ENCODE data around the gene DBP.
"Not testable (repeated sequence)": the region's sequence is repeated elsewhere in the genome, so short reads cannot be mapped to it uniquely, and the experiment has no call there.

Gene DBP

DNA sequence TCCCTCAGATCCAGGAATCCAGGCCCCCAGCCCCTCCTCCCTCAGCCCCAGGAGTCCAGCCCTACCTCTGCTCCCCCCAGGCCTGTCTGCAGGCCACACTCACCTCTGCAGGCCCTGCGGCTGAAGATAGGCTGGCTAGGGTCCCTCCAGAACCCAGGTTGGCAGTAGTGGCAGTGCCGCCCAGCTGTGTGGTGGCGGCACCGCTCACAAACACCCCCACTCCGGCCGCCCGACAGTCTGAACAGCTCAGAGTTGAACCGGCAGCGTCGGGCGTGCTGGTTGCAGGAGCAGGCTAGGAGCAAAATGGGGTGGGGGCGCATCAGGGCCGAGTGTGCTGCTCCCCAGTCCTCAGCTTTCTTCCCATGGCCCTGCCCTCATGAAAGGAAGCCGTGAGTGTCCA lies 27.3 kb upstream of the DBP start:
- DNase-seq = no peak

DNA sequence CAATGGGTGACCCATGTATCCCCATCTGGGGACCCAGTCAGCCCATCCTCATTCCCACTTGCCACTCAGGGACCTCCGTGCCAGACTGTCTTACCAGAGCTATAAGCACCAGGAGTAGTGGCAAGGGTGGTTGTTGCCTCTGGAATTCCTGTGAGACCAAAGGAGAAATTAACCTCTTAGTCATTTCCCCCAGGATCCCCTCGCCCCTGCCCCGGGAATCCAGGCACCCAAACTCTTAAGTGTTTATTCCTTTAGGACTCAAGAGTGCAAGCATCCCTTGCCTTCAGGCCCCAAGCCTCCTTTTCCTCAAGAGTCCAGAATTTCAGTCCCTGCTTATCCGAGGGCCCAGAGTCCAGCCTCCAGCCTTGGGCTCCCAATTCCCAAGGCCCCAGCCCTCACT lies 26.5 kb upstream of the DBP start:
- DNase-seq = no peak

DNA sequence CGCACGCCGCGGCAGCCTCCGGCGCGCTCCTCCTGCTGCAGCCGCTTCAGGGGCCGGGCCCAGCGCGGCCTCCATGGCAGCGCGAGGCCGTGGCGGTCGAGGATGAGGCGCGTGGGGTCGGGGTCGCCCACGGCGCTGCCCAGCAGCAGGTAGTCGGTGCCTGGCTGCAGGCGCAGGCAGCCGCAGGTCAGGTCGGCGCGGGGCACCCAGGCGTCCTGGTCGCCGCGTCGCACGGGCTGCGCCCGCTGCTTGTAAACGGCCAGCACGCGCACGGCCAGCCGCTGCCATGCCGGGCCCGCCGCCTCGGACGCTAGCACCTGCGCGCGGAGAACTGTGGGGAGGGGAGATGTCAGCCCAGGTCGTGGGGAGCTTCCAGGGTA lies 24.5 kb upstream of the DBP start:
- no peak for DNase-seq

DNA sequence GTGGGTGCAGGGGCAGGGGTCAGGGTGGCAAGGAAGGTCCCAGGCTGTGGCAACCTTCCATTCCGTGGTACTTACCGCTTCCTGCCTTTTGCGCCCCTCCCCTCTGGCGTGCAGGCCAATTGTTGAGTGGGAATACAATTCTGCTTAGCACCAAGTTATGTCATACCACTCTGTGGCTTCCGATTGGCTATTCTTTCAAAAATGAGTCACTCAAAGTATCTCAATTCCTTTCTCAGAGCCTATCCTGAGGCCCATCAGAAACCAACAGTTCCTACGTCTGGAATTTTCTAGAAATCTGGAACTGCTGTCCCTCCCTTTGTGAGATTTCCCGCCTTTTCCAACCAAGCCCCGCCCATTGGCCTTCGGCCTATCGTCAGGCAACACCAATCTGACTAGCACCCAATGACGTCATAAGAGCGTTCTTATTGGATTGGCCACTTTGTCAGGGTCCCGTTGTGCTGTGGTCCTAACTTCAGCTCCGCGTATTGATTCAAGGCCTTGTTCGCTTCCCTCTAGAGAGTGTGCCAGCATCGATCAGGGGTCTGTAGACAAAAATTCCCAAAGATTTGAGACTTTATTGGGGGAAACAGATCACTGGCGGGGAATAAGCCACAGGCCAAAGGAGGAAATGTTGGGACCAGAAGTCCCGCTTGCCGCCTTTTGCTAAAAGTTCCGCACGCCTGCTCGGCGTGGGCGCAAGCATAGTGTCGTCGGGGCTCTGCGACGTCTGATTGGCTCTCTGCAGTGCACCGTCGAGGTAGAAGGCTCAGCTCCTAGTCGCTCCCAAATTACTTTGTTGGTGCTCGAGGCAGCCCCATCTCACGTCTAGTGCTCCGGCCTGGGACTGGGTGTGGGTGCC lies 23.9 kb upstream of the DBP start:
- DNase-seq = peak; percentile 79

DNA sequence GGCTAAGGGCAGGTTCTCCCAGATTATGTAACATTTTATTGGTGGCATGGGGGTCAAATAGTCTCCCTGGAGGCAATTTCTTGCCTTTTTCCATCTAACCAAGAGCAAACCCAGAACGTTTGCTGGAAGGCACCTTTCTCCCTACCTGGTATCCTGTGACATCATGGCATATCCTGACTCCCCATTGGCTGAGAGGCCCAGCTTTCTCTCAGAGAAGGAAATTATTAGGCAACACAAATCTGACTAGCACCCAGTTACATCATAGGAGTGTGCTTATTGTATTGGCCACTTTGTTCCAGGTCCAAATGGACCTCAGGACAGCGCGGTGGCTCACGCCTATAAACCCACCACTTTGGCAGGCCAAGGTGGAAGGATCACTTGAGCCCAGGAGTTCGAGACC lies 22.6 kb upstream of the DBP start:
- peak; percentile 53 for DNase-seq

DNA sequence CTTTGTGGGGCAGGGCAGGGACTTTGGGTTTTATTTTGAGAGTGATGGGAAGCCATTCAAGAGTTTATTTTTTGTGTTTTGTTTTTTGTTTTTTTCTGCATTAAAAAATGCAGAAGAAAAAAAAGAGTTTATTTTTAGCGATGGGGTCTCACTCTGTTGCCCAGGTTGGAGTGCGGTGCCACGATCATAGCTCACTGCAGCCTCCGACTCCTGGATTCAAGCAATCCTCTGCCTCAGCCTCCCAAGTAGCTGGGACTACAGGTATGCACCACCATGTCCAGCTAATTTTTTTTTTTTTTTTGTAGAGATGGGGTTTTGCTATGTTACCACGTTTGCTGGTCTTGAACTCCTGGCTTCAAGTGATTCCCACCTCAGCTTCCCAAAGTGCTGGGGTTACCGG lies 21.3 kb upstream of the DBP start:
- DNase-seq = no peak

DNA sequence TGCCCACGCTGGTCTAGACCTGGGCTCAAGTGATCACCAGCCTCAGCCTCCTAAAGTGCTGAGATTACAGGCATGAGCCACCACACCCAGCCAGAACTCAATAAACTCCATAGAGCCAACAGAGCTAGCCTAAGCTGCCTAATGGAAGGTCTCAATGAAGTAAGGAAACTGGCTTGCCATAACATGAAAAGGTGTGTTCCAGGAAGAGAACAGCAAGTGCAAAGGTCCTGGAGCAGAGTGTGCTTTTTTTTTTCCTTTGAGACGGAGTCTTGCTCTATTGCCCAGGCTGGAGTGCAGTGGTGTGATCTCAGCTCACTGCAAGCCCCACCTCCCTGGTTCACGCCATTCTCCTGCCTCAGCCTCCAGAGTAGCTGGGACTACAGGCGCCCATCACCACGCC lies 20.6 kb upstream of the DBP start:
- not testable (repeated sequence) for DNase-seq

DNA sequence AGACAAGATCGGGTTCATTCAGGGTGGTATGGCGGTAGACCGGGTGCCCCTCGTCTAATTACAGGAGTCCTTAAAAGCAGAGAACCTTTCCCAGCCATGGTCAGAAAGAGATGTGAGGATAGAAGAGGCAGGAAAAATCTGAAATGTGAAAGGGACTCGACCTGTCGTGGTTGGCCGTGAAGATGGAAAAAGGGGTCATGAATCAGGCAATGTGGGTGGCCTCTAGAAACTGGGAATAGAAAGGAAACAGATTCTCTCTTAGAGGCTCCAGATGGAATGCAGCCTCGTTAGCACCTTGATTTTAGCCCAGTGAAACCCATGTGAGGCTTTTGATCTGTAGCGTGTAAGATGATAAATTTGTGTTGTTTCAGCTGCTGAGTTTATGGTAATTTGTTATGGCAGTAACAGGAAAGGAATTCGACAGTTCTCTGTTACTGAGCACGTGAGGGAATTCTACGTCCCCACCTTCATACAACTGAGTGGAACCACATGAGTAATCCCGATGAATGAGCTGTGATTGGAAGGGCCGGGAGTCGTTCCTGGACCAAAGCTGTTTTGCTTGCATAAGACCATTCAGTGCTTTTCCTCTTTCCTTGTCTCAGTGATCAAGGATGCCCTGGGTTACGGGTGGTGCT lies 19.8 kb upstream of the DBP start:
- peak; percentile 64 for DNase-seq

DNA sequence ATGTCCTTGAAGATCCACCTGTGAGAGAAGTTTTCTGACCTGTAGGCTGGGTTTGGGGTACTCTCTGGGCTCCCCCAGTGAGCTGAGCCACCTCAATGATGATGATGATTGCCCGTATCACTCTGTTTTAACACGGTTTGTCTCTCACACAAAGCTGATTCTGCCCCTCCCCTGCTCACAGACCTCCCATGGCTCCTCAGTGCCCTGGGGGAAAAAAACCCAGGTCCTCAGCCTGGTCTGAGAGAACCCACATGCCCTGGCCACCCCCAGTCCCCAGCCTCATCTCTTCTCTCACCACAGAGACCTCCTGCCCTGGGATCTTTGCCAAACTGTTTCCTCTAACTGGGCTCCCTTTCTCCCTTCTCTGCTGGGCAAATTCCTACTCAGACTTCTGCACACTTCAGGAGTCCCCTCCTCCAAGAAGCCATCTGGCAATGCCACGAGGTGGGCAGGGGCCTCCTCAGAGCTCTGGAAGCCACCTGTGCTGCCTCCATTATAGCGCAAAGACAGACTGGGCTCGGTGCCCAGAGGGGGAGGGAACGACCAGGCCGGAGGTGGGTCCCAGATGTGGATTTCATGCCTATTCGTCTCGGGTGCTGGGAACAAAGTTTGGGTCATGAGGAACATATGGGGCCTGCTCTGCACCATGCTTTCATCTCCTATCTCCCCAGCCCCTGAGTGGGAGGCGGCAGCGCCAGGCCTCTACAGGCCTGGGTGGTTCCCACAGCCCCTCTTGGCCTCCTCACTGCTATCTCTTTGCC lies 17.3 kb upstream of the DBP start:
- no peak for DNase-seq

DNA sequence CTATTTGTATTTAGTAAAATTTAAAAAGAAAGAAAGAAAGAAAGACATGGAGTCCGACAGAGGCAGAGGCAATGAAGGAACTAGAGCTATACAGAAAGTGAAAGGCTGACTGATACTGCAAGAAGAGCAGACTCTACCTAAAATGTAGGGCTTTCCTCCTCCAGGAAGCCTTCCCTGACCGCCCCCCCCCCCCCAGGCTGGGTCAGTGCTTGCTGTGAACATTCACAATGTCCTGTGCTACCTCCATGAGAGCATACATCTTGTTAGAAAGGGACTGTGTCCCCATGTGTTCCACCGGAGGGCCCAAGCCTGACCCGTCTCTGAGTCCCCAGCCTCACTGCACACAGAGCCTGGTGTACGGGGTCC lies 14.5 kb upstream of the DBP start:
- no peak for DNase-seq

DNA sequence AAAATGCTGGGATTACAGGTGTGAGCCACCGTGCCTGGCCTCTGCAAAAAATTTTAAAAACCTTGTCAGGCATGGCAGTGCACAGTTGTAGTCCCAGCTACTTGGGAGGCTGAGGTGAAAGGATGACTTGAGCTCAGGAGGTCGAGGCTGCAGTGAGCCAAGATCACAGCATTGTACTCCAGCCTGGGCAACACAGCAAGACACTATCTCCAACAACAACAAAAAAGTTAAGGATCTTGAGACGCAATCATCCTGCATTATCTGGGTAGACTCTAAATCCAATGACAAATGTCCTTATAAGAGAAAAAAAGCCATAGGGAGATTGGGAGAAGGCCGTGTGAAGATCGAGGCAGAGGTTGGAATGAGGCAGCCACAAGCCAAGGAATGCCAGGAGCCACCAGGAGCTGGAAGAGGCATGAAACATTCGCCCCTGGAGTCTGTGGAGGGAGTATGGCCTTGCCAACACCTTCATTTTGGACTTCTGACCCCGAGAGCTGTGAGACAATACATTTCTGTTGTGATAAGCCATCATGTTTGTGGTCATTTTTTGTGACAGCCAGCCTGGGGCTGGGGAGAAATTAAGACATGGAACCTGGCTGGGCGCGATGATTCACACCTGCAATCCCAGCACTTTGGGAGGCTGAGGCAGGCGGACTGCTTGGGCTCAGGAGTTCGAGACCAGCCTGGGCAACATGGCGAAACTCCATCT lies 13.9 kb upstream of the DBP start:
- no peak for DNase-seq

DNA sequence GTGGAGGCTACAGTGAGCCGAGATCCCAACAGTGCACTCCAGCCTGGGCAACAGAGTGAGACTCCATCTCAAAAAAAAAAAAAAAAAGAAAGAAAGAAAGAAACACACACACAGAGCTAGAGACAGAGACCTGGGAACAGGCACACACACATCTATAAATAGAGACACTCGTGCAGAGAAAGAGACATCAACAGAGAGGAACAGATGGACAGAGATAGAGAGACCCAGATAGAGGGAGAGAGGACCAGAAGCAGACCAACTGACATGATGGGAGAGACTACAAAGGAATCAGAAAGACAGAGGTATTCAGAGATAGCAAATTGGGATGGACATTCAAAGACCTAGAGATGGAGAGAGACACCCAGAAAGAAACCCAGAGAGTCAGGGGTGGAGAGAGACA lies 11.0 kb upstream of the DBP start:
- no peak for DNase-seq

DNA sequence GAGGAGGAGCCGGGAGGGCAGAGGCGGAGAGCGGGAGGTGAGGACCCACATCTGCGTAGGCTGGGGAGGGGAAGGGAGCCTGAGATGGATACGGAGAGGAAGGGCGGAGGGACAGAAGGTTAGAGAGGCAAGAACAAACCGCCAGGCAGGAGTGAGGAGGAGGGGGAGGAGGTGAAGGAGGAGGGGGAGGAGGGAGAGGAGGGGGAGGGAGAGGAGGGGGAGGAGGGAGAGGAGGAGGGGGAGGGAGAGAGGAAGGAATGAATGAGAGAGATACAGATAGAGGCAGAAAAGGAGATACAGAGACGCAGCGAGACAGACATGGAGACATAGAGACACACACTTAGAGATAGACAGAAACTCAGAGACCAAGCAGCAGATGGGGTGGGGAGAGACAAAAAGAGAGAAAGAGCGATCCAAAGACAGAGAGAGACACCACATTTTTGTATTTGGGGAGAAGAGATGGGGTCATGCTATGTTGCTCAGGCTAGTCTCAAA lies 9.6 kb upstream of the DBP start:
- no peak for DNase-seq

DNA sequence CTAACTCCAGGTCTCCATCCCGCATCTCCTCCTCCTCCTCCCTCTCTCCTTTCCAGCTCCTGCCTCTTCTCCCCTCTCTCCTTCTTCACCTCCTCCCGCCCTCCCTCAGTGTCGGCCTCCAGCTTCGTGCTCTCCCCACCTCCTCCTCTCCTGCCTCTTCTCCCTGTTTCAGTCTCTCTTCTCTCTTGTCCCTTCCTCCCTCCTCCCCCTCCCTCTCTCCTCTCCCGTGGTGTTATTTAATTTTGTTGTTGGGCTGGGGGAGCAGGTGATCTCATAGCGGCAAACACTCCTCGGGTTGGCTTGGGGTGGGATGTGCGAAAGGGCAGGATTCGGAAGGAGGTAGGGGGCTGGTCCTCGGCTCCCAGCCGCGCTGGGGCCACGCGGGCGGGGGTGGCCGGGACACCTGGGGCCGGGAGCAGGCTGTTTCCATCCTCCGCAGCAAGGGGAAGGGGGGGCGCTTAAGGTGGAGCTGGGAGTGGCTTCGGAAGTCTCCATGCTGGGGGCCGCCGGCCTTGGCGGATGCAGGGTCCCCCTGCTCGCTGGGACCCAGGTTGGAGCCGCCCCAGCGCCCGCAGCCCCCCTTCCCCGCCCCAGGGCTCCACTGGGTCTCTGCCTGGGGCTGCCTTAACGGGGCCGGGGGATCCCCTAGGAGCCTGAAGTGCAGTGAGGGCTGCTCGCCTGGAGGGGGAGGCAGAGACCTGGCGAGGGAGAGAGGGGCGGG lies 9.0 kb upstream of the DBP start, which contains the start of gene CA11:
Gene CA11, minus strand, starts transcription at position 187 of the 721 bp plus-strand sequence. CDS start 555 bp downstream, outside the sequence.
- DNase-seq = peak; percentile 80

DNA sequence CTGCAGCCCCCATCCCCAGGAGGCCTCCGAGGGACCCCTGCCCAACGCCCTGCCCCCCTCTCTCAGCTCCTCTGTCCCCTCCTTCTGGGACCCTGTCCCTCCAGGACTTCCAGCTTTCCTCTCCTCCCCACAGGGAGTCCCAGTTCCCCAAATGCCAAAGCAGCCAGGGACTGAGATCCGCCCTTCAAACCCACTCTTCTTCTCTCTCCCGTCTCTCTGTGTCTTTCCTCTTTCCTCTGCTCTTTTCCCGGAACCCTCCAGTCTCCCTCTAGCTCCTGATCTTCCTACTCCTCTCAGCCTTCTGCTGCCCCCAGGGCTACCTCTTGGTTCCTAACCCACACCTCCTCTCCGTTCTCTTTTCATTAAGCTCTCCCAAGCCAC lies 8.4 kb upstream of the DBP start:
- DNase-seq = no peak

DNA sequence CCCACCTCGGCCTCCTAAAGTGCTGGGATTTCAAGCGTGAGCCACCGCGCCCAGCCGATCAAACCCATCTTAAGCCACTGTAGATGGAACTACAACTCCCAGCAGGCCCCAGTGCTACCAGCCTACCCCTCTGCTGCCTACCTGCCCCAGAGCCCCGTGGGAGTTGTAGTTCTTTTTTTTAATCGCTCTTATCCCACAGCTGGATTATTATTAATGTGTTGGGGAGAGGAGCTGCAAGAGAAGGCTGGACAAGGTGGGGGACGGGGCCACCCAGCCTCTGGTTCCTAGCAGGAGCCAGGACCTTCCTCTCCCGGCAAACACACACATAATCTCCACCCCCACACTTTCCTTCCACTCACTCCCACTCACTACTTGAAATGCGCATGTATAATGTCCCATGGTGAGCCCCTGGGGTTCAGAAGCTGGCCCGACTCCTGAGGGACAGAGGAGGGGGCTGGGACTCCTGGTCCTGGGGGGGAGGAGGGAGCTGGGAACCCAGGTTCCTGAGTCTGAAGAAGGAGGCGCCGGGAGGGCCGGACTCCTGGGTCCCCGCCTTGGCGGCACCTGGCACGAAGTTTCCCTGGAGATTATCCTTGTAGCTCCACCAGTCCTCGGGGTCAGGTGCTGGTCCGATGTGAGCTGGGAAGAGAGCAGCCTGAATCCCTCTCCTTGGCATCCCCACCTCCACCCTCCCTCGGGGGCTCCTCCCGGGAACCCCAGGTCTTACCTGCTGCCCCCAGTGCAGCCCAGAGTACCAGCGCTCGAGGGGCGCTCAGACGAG lies 7.8 kb upstream of the DBP start:
- peak; percentile 74 for DNase-seq

DNA sequence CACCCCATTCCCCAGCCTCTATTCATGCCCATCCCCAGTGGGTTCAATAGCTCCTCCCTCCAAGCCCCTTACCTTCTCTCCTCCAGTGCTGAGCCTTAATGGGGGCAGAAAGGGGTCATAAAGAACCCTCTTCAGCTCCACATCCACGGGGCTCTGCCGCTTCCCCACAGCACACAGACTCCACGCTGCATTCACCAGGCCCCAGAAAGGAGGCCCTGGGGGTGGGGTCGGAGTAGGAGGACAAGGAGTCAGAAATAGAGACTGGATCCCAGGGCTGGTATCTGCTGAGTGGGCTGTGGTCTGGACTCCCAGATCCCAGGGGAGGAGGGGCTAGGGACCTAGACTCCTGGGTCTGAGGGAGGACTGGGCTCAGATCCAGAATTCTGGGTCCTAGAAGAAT lies 7.2 kb upstream of the DBP start:
- DNase-seq = no peak

DNA sequence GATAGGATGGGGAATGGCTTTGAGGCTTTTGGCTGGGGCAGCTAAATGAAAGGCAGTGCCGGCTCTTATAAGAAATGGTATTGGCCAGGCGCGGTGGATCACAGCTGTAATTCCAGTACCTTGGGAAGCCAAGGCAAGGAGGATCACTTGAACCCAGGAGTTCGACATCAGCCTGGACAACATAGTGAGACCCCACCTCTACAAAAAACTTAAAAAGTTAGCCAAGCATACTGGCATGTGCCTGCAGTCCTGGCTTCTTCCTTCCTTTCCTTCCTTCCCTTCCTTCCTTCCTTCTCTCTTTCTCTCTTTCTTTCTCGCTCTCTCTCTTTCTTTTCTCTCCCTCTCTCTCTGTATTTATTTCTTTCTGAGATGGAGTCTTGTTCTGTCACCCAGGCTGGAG lies 5.7 kb upstream of the DBP start:
- no peak for DNase-seq

DNA sequence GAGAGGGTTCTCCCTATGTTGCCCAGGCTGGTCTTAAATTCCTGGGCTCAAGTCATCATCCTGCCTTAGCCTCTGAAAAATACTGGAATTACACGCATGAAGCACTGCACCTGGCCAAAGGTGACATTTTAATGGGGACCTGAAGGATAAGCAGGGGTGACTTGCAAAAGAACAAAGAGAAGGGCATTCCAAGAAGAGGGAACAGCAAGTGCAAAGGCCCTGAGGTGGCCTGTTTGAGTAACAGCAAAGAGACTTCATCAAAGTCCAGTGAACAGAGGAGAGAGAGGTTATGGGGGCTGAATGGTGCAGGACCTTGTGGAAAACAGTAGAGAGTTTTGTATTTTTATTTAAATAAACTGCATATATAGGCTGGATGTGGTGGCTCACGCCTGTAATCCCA lies 4.7 kb upstream of the DBP start:
- no peak for DNase-seq

DNA sequence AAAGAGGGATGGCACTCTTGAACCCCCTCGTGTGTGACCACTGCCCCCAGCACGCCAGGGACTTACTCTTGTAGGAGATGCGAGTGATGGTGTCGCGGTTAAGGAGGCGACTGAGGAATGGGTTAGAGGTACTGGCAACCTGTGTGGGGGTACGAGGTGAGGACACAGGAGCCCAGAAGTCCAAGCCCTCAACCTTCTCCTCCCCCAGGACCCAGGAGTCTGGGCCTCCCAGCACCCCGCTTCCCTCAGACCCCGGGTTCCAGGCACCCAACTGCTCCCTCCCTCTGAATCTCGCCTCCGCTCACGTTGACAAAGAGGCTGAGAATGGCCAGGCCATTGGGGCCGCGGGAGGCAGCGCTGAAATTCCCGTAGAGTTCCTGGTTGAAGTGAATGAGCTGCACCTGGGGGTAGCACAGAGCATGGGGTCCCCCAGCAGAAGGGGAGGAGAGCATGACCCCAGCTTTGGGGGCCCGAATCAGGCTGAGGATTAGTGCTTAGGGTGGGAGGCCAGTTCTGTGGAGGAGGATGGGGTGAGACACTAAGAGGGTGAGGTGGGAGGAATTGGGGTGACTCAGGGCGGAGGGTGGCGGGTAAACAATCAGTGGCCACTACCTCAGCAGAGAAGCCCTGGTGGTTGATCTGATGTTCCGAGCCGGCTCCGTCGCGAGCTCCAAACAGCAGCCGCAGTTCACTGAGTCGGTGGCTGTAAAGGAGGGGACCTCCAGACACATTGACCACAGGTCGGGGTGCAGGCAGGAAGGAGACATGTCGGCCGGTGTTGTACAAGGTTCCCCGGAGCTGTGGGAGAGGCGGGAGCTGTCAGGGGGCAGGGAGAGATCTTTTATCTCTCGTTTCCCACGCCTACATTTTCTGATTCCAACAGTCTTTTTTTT lies 2.5 kb upstream of the DBP start:
- no peak for DNase-seq

Data from NCI-H226 (cell line).